ENCODE results near the gene ASTN2.
"Not testable (repeated sequence)": the region's sequence is repeated elsewhere in the genome, so short reads cannot be mapped to it uniquely, and the experiment has no call there.

- TF ChIP-seq YY1 (IDR thresholded peaks at IDR 0.05; ENCODE audit: low read depth, low read length); CTCF (IDR thresholded peaks at IDR 0.05 in 2 of 3, conservative IDR thresholded peaks at IDR 0.05 in 1 of 3; ENCODE audit: control insufficient read depth in 2 of 3, extremely low read depth in 1 of 3, insufficient read depth in 1 of 3, low read depth in 3 of 3, low read length in 3 of 3); CBX3 (IDR thresholded peaks at IDR 0.05; ENCODE audit: borderline replicate concordance, low read depth); MXI1 (IDR thresholded peaks at IDR 0.05; ENCODE audit: low read depth, low read length); SUZ12 (IDR thresholded peaks at IDR 0.05; ENCODE audit: unreplicated experiment); IRF5 (IDR thresholded peaks at IDR 0.05; ENCODE audit: borderline replicate concordance); CEBPB (IDR thresholded peaks at IDR 0.05; ENCODE audit: borderline replicate concordance in 1 of 2, low read depth in 2 of 2, low read length in 2 of 2); SUPT20H (IDR thresholded peaks at IDR 0.05; ENCODE audit: borderline replicate concordance, control insufficient read depth, low read depth, low read length); ZNF274 (IDR thresholded peaks at IDR 0.05; ENCODE audit: insufficient read depth, insufficient read length); PRDM15 (CRISPR knock-in tag; IDR thresholded peaks at IDR 0.05); TBL1XR1 (IDR thresholded peaks at IDR 0.05; ENCODE audit: low read depth, low read length); KDM1A (IDR thresholded peaks at IDR 0.05; ENCODE audit: borderline replicate concordance); NFIC (IDR thresholded peaks at IDR 0.05; ENCODE audit: low read depth, low read length); MAX (IDR thresholded peaks at IDR 0.05; ENCODE audit: low read depth, low read length): not testable (repeated sequence)
These were observed 343.1 kb downstream of the ASTN2 start for GRCh38 chr9:117071673-117072207.
